COR-L47 (cell line): ENCODE measurements around the gene CPA4.

ENCODE experiments used
- DNase-seq: peaks from one replicate; lab custom pipeline; 2025; lab: John Stamatoyannopoulos, UW

Gene CPA4

GRCh38 chr7:130274983-130275591 lies 17.9 kb upstream of the CPA4 start:
- no peak for DNase-seq

GRCh38 chr7:130275826-130276297 lies 17.1 kb upstream of the CPA4 start:
- no peak for DNase-seq

- DNase-seq: no peak
Observed at GRCh38 chr7:130276796-130277762, 15.9 kb upstream of the CPA4 start.

GRCh38 chr7:130277763-130278643 lies 15.0 kb upstream of the CPA4 start:
- peak; percentile 27 for DNase-seq

GRCh38 chr7:130278860-130279259 lies 14.1 kb upstream of the CPA4 start:
- no peak for DNase-seq

GRCh38 chr7:130279286-130279685 lies 13.7 kb upstream of the CPA4 start:
- DNase-seq: no peak

- DNase-seq: no peak
Observed at GRCh38 chr7:130279906-130280305, 13.1 kb upstream of the CPA4 start.

GRCh38 chr7:130281260-130281659 lies 11.7 kb upstream of the CPA4 start:
- DNase-seq: no peak

GRCh38 chr7:130286881-130287280 lies 6.1 kb upstream of the CPA4 start:
- no peak for DNase-seq

GRCh38 chr7:130288168-130288567 lies 4.8 kb upstream of the CPA4 start:
- no peak for DNase-seq

- no peak for DNase-seq
Observed at GRCh38 chr7:130288829-130289228, 4.1 kb upstream of the CPA4 start.

GRCh38 chr7:130289478-130289877 lies 3.5 kb upstream of the CPA4 start:
- DNase-seq: no peak

- DNase-seq: no peak
Observed at GRCh38 chr7:130290745-130291144, 2.2 kb upstream of the CPA4 start.

GRCh38 chr7:130293521-130293920 lies 560 bp downstream of the CPA4 start:
- no peak for DNase-seq

- no peak for DNase-seq
Observed at GRCh38 chr7:130294314-130294713, 1.4 kb downstream of the CPA4 start.

GRCh38 chr7:130296221-130296951 lies 3.4 kb downstream of the CPA4 start:
- no peak for DNase-seq

GRCh38 chr7:130297628-130298543 lies 4.9 kb downstream of the CPA4 start:
- no peak for DNase-seq

GRCh38 chr7:130298544-130299326 lies 5.8 kb downstream of the CPA4 start:
- no peak for DNase-seq

- DNase-seq: no peak
Observed at GRCh38 chr7:130299866-130300265, 6.9 kb downstream of the CPA4 start.
